Islet of Langerhans (tissue), 1 donor: ENCODE data around the gene SGTA.
"Not testable (repeated sequence)": the region's sequence is repeated elsewhere in the genome, so short reads cannot be mapped to it uniquely, and the experiment has no call there.

Experiments
- FAIRE-seq: peaks from one replicate; lab custom pipeline; 2011; peaks lifted over from hg19 to GRCh38; lab: Jason Lieb, UNC

SGTA gene, protein sequence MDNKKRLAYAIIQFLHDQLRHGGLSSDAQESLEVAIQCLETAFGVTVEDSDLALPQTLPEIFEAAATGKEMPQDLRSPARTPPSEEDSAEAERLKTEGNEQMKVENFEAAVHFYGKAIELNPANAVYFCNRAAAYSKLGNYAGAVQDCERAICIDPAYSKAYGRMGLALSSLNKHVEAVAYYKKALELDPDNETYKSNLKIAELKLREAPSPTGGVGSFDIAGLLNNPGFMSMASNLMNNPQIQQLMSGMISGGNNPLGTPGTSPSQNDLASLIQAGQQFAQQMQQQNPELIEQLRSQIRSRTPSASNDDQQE

DNA sequence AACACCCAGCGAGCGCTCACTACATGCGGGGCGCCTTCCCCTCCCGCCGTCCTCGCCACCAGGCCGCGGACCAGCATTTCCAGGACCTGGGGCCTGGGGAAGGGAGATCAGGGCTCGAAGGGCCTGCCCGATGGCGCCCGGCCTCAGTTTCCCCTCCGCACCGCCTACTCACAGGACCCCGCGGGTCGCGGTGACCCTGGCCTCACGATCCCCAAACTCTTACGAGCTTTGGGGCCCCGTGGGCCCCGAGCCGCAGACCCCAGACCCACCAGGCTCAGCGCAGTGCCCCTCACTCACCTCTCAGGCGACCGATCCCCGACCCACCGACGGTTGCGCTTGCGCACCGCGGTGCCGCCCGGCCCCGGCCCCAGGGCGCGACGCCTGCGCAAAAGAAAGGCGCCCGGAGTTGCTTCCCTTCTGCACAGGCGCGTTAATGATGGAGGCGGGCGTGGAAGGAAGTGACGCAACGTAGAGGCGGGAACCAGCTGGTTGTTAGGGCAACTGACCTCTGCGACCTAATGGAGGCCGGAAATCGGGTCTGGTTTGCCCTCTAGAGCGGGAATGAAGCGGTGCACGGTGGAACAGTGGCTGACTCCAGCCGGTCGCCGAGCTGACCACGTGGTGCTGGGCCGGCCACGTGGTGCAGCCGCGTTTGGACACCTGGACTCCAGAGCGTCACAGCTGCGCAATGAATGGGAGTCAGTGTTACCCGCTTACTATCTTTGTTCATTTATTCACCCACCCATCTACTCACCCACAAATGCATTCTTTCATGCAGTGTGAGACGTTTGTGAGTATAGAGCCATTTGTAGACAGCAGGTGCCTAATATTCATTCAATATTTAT lies at the start of gene SGTA:
Gene SGTA (minus strand): TSS at position 338 of the 845 bp plus-strand sequence. CDS start 14,205 bp downstream, outside the sequence.
- peak; percentile 92 for FAIRE-seq

DNA sequence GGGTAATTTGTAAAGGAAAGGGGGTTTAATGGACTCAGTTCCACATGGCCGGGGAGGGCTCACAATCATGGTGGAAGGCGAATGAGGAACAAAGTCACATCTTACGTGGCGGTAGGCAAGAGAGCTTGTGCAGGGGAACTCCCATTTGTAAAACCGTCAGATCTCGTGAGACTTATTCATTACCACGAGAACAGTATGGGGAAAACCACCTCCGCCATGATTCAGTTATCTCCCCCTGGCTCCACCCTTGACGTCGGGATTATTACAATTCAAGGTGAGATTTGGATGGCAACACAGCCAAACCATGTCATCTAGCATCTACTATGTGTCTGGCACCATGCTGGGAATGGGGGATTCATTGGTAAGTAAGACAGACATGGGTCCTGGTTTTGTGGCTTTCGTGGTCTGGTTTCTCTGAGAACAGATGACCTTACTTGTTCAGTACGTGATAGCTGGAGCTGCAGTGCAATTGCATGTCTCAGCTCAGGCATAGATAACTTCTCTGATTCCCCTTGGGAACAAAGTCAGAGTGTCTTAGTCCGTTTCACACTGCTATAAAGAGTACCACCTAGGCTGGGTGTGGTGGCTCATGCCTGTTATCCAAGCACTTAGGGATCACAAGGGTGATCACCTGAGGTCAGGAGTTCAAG lies 44.9 kb upstream of the SGTA start:
- no peak for FAIRE-seq

DNA sequence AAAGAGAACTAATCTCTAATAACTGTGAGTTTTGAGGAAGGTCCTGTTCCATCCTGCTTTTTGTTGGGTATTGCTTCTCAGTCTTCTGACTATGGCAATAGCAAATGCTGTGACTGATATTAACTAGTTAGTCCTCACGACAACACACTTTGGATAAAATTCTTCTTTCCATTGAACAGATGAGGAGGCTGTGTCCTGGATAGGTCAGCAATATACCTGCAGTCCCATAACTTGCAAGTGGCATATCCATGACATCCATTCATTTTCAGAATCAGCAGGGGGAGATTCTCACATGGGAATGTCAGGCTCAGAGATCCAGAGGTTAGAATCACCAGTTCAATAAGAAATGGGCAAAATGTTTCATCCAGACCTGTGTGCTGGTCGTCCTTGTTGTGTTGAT lies 43.9 kb upstream of the SGTA start:
- no peak for FAIRE-seq

DNA sequence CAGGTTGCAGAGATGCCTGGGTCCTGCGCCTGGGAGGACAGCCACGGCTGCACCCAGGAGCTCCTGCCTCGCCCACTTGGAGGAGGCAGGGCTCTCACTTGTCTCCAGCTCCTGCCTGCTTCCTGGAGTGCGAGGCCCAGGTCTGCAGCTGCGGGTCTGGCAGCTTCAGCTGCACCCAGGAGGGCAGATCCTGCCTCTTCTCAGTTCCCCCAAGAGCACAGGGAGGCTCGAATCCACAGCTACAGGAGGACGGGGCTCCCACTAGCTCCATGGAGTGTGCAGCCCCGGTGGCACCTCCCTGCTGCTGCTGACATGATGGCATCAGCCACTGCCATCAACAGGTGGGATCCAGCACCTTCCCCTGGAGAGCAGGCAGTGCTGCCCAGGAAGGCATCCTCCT lies 41.1 kb upstream of the SGTA start:
- no peak for FAIRE-seq

DNA sequence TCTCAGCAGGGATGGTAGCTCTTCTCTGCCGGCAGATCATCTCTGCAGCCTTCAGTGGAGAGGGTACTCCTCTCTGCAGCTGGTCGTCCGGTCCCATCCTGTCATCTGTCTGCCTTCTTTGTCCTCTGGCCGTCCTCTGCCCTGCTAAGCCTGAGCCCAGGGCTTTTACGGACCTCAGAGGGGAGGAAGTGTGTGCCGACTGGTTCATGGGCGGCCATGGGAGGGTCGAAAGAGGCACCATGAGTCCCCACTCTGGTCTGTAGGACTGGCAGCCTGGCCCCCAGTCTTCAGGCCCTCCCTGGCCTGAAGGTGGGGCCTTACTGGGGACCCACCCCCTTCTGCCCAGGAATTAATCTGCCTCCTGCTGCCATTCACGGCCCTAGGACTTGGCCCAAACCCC lies 40.6 kb upstream of the SGTA start:
- FAIRE-seq: no peak

DNA sequence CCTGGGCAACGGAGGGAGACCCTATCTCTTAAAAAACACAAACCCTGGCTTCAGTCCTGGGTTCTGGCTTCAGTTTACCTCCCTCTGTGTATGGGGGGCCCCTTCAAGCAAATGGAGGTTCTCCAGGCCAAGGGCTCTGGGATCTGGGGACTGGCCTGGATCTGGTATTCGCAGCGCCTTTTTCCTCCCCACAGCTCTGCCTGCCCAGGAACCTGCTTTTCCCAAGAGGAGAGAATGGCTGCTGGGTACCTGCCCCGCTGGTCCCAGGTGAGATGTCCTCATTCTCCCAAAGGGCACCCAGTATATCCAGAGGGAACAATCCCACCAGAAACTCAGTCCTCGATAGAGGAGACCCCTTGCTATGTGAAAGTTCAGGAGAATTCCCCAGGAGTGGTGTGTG lies 39.8 kb upstream of the SGTA start:
- no peak for FAIRE-seq

DNA sequence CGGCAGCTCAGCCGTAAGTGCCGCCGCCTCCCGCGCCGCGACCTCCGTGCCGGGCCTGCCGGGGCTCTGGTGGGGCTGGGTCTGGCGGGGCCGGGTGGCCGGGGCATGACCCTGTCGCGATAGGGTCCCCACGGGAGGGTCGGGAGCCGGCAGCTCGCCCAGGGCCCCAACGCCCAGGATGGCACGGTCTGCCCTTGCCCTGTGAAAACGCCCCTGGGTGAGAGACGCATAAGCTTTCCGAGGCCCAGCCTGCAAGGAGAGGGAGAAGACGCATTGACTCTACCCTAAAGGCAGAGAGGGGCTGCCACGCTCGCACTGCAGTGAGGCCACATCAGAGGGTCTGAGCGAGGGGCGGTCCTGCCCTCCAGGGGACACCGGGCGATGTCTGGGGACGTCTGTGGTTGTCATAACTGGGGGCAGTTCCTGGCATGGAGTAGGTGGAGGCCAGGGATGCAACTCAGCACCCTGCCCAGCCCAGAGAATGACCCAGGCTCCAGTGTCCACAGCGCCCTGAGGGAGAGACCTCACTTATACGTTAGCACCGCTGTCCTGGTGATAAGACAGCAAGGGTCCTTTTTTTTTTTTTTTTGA lies 37.1 kb upstream of the SGTA start:
- FAIRE-seq: no peak

DNA sequence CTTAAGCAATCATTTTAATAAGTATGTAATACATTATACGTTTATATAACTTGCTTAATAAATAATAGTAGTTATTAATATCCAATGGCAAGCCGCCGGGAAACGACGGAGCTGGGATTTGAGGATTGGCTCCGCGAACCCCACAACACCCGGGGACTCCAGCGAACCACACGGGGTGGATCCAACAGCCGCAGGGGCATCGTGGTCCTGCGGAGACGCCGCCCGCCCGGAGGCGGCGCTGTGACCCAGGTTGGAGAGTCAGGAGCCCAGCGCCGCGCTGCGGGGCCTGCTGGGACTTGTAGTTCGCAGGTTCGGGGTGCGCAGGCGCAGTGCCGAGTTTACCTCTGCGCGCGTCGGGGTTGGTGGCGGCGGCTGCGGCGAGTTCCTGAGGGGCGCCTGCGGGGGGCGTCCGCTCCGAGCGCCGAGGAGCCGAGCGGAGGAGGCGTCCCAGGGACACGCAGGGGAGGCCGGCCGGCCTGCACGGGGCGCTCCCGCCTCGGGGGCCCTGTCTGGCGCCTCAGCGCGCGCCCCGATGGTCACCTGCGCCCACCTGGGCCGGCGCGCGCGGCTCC lies 36.6 kb upstream of the SGTA start, which contains the start of gene ZNF554:
Gene ZNF554 (plus strand): TSS at position 329 of the 572 bp plus-strand sequence. CDS start 204 bp downstream, at position 533.
- FAIRE-seq: peak; percentile 55

DNA sequence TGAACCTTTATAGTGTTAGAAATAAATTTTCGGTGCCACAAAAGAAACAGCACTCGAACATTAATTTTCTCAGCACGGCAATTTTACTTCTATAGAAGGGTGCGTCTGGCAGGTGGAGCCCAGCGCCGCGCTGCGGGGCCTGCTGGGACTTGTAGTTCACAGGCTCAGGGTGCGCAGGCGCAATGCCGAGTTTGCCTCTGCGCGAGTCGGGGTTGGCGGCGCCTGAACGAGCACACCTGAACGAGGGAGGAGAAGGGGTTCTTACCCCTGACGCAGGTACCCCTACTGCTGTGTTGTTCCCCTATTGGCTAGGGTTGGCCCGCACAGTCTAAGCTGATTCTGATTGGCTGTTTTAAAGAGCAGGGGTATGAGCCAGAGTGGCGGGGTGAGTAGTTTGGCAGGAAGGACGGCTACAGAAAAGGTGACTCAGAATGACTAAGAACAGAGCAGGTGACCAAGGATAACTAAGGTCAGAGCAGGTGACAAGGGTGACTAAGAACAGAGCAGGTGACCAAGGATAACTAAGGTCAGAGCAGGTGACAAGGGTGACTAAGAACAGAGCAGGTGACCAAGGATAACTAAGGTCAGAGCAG lies 34.3 kb upstream of the SGTA start:
- not testable (repeated sequence) for FAIRE-seq

DNA sequence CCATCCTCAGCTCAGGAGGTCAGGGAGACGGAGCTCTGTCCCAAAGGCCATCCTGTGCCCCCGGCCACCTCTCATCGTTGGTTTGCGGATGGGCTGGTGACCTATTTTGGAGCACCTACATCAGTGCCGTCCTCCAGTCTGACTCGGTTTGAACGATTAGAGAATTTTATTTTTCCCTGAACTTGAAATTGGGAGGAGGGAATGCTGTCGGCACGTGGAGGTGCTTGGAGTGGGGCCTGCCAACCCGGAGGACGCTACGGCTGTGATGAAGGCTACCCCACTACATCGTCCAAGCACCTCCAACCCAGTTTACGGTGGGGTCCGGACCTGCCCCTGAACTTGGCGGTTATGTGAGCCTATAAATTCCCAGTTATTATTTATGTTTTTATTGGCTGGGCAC lies 33.6 kb upstream of the SGTA start:
- no peak for FAIRE-seq

DNA sequence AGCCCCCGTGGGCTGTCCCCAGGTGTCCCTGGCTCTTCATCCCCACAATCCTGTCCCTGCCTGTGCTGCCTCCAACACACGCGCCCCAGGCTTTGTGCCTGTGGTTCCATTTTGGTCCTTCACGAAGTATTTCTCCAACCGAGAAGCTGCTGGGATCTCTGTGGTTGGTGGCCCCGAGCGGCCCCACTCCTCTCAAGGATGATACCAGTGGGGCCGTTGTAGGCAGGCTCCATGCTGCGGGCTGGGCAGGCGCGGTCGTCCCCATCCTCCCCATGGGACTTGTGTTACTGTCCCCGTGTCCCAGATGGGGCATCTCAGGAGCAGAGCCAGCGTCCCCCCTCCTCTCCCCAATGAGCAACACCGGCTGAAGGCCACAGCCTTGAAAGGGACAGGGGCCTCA lies 32.9 kb upstream of the SGTA start:
- FAIRE-seq: no peak

DNA sequence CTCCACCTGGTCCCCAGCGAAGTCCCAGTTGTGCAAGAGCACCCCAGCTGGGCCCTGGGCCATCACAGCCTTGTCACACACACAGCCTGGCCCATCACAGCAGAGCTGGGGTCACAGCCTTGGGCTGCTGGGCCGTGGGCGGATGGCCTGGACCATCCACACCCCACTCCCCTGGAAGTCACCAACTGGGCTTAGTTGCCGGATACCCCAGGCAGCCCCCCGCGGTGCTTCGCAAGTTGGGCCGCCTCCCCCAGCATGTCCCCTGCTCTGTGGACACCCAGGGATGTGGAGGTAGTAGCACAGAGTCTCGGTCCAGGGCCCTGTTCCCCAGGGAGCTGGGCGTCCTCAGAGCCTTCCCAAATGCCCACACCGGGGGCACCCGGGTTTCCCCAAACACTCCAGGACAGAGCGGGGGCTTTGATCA lies 32.1 kb upstream of the SGTA start:
- FAIRE-seq: no peak

DNA sequence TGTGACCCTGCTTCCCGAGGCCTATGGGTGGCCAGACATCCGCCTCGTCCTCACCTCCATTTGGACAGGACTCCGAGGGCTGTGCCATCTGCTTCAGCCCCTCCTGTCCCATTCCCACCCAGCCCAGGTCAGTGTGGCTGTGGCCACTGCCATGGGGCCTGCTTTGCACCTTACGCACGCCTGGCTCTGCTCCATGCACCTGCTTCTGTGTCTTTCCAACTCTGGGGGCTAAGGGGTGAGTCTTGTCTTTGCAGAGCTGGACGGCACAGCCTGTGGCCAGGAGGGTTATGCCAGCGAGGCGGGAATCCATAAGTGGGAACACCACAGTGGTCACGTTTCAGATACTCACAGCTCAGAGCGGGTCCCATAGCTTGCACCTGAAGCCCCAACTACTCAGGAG lies 31.4 kb upstream of the SGTA start:
- no peak for FAIRE-seq

DNA sequence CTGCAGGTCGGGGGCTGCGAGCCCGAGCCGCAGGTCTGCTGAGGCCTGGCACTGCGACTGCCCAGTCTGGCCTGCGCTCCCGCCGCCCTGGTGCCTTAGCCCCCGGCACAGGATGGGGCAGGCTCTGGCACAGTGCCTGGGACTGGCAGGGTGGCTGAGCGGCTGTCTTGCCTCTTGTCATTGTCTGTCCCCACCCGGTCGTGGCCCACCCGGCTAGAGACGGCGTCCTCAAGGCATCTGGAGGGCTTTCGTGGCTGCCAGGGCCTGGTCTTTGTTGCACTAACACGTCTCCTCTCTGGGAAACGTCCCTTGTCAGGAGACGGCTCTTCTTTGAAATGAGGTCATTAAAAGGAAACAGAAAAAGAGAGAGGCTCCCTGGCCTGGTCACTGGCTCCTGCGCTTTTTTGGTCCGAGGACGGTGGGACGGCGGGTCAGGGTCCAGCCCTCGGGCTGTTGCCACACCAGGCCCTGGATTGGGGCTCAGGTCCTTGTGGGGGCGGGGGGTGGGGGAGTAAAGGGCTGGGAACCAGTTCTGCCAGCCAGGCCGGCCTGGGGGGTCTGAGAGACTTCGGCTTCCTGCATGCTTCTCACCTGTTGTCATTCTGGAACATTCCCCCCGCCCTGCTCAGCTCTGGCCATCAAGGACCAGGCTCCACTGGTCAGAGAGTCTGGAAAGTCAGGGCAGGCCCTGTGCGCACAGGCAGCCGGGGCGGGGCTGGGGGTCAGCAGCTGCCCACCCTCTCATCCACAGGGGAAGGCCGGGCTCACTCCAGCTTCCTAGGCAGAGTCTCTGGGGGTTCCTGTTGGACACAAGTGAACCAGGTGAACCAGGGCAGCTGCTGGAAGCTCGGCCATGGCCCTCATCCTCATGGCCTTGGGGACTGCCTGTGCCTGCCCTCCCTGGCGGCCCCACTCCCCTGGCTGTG lies 30.4 kb upstream of the SGTA start:
- no peak for FAIRE-seq

DNA sequence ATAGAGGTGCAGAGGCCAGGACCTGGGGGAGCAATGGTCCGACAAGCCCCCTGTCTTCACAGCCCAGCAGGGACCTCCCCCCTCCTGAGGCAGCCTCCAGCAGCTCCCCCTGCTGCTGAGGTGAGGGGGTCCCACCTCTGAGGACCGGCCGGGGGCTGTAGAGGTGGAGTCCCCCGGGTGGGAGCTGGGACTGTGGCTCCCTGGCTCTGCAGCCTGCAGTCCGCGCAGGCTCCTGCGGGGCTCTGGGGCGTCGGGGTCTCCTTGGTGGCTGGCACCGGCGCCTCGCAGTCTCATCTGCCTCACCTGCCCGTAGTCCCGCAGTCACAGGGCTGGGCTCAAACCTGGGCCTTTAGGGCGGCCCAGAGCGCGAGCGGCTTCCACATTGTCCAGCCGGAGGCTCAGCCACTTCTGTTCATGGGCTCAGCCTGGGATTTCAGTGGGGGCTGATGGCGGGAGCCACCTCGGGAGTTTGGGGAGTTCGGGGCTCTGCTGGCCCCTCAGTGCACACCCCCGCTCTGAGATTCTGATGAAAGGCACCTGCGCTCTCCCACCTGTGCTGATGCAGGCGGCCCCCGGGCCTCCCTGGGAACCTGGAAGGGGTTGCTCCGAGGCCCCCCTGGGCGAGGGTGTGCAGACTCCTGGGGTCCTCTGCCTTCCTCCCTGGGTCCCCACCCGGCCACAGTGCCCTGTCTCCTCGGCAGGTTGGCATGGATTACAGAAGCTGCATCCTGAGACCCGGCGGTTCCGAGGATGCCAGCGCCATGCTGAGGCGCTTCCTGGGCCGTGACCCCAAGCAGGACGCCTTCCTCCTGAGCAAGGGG lies 29.6 kb upstream of the SGTA start:
- no peak for FAIRE-seq

DNA sequence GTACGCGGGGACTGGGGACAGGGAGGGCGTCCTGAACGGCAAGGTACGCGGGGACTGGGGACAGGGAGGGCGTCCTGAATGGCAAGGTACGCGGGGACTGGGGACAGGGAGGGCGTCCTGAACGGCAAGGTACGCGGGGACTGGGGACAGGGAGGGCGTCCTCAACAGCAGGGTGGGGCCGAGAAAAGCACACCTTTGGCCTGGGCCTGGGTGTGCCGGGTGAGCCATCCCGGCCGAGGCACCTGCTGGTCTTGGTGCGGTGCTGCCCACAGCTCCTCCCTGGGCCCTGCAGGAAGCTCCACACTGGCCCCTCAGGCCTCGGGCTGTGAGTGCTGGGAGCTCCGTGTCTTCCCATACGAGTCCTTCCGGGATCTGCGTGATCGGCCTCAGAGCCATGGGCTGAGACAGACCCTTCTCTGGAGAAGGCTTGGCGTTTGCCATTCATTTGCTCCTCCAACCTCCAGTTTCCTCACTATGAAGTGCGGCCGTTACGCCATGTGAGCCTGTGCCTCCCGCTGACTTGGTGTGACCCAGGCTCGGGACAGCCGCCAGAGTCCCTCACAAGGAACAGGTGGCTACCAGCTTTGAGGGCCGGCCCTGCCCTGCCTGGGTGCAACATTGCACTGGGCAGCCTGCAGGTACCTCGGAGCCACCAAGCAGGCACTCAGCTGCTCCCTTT lies 28.8 kb upstream of the SGTA start:
- FAIRE-seq: no peak

DNA sequence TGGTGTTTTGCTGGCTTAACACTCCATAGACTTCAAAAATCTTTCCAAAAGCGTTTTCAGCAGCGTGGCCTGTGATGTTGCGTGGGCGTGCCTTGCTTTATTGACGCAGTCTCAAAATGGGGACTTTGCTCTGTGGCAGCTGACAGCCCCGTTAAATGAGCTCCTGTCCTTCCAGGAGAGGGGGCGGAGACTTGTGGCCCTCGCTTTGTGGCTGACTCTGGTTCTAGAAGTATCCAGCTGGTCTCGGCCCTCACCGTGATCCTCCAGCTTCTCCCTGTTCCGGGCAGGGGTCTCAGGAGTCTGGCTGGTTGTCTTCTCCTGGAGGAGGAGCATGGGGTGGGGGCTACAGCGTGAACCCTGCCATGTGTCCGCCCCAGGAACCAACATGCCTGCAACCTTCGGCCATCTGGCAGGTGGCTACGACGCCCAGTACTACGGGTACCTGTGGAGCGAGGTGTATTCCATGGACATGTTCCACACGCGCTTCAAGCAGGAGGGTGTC lies 28.2 kb upstream of the SGTA start:
- no peak for FAIRE-seq

DNA sequence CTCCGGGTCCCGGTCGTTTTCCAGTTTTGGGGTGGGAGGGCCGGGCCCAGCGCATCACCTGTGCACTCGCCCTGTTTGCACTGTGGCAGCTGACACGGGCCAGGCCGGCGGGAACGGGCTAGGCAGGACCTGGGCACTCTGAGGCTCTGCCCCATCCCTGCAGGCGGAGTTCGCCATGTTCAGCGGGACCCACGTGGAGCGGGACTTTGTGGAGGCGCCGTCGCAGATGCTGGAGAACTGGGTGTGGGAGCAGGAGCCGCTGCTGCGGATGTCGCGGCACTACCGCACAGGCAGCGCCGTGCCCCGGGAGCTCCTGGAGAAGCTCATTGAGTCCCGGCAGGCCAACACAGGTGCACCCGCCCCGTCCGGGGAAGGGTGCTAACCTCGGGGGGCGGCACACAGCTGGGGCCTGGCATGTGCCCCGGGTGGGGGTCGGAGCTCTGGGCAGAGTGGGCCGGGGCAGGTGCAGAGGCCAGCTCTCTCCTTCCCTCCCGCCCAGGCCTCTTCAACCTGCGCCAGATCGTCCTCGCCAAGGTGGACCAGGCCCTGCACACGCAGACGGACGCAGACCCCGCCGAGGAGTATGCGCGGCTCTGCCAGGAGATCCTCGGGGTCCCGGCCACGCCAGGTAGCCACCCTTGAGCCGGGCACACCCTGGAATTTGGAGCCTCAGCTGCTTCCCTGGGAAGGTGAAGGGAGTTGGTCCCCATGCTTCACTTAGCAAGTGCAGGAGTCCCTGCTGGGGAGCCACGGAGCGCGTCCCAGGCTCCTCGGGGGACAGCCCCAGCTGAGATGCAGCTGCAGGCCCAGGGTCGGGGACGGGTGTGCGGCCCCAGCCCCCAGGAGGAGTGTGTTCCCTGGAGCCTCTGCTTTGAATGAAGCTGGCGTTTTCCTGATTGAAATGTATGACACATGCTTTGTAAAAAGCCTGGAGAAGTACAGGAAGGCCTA lies 27.3 kb upstream of the SGTA start:
- FAIRE-seq: no peak
